ENCODE data around the gene CYB561D1.

DNA sequence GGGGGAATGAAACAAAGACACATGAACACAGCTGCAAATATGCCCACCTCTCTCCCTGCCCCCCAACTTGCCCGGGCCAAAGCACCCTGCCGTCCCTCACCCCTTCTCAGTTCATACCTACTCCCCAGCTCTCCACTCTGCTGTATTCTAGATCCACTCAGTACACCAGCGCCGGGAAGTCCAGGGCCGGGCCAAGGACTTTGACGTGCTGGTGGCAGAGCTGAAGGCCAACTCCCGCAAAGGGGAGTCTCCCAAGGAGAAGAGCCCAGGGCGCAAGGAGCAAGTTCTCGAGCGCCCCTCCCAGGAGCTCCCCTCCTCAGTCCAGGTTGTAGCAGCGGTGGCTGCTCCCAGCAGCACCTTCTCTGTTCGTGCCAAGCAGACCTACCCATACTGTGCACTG, 5.2 kb upstream of the CYB561D1 start:
- TF ChIP-seq, protein P1, sequence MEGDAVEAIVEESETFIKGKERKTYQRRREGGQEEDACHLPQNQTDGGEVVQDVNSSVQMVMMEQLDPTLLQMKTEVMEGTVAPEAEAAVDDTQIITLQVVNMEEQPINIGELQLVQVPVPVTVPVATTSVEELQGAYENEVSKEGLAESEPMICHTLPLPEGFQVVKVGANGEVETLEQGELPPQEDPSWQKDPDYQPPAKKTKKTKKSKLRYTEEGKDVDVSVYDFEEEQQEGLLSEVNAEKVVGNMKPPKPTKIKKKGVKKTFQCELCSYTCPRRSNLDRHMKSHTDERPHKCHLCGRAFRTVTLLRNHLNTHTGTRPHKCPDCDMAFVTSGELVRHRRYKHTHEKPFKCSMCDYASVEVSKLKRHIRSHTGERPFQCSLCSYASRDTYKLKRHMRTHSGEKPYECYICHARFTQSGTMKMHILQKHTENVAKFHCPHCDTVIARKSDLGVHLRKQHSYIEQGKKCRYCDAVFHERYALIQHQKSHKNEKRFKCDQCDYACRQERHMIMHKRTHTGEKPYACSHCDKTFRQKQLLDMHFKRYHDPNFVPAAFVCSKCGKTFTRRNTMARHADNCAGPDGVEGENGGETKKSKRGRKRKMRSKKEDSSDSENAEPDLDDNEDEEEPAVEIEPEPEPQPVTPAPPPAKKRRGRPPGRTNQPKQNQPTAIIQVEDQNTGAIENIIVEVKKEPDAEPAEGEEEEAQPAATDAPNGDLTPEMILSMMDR (IDR thresholded peaks at IDR 0.05) = no peak
- TF ChIP-seq POLR2A (IDR thresholded peaks at IDR 0.05) = no peak
